HUES64 (cell line): Measurements from ENCODE around the gene ACP4.
"Not testable (repeated sequence)": the region's sequence is repeated elsewhere in the genome, so short reads cannot be mapped to it uniquely, and the experiment has no call there.

Experiments used
- H3K27ac ChIP-seq: 2 replicates; pipeline ENCODE4 v1.7.0; 2013; ENCODE audit warnings: low read depth, low read length, inconsistent platforms
- H3K27me3 ChIP-seq: 2 replicates; pipeline ENCODE4 v1.6.1; 2013; ENCODE audit warnings: mild to moderate bottlenecking, low read length; ENCODE audit not compliant: insufficient read depth
- H3K36me3 ChIP-seq: 2 replicates; pipeline ENCODE4 v1.6.1; 2013; ENCODE audit warnings: mild to moderate bottlenecking, low read length; ENCODE audit not compliant: insufficient read depth
- H3K4me1 ChIP-seq: 2 replicates; pipeline ENCODE4 v1.6.1; 2013; ENCODE audit warnings: mild to moderate bottlenecking, low read length, moderate library complexity; ENCODE audit not compliant: insufficient read depth
- H3K4me3 ChIP-seq: 2 replicates; pipeline ENCODE4 v1.5.1; 2013; ENCODE audit warnings: mild to moderate bottlenecking, low read length, moderate library complexity
- H3K9ac ChIP-seq: 2 replicates; pipeline ENCODE4 v1.6.1; 2013; ENCODE audit warnings: mild to moderate bottlenecking, low read depth, low read length
- H3K9me3 ChIP-seq: 2 replicates; pipeline ENCODE4 v1.6.1; 2013; ENCODE audit warnings: low read depth, low read length; ENCODE audit not compliant: insufficient read depth
- WGBS: fragments of 150-250, 120-280 bp; methylation state at CpG from one replicate; pipeline ENCODE4 v1.1.7; 2013; ENCODE audit warnings: missing lambda C conversion rate; 5-methylcytosine and 5-hydroxymethylcytosine counted together

Gene ACP4

GRCh38 chr19:50776131-50776530 lies 14.1 kb upstream of the ACP4 start:
- WGBS, result 85% methylated on average over 5 of the region's 5 CpGs
- H3K27ac ChIP-seq, result no peak overlapping the region
- H3K27me3 ChIP-seq, result peaks cover 46% of the 10 kb centered on the region
- no peaks in the 10 kb centered on the region for H3K36me3 ChIP-seq
- no peaks in the 10 kb centered on the region; the same call in 1 of the 2 replicates for H3K4me1 ChIP-seq
- H3K9ac ChIP-seq, result no peak overlapping the region
- H3K4me3 ChIP-seq, result no peak overlapping the region
- H3K9me3 ChIP-seq, result peaks cover 9% of the 10 kb centered on the region

GRCh38 chr19:50777261-50777660 lies 13.0 kb upstream of the ACP4 start:
- no peak overlapping the region for H3K4me3 ChIP-seq
- H3K27me3 ChIP-seq, result peaks cover 46% of the 10 kb centered on the region
- H3K36me3 ChIP-seq, result no peaks in the 10 kb centered on the region
- H3K27ac ChIP-seq, result no peak overlapping the region
- H3K9me3 ChIP-seq, result peaks cover 9% of the 10 kb centered on the region
- no peaks in the 10 kb centered on the region; the same call in 1 of the 2 replicates for H3K4me1 ChIP-seq
- 54% methylated on average over 4 of the region's 4 CpGs for WGBS
- H3K9ac ChIP-seq, result no peak overlapping the region

DNA sequence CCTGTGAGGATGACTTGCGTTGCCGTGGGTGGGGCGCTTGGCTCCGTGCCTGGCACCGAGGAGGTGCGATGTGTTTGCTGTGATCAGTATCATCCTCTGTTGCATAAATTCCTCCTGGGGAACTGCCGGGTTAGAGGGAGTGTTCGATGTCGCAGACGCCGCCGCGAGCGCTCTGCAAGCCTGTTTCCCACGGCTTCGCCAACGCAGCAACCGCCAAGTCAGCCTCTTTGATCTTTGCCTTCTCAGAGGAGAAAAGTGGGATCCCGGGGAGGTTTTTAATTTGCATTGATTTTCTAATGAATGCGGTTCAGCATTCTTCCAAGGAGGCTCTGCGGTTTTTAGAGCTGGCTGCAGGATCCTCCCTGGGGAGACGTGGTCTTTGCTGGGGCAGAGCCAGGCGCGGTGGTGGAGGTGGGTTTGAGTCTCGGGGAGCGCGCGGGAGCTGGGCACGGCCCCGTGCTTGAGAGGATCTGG lies 12.3 kb upstream of the ACP4 start:
- Histone ChIP-seq H3K4me3 (peak overlapping the region; percentile 19), H3K4me1 (no peaks in the 10 kb centered on the region; the same call in 1 of the 2 replicates), H3K9ac (no peak overlapping the region), H3K27ac (no peak overlapping the region), H3K9me3 (peaks cover 4% of the 10 kb centered on the region; the same call in 1 of the 2 replicates), H3K27me3 (peaks cover 46% of the 10 kb centered on the region), H3K36me3 (no peaks in the 10 kb centered on the region)
- WGBS, result 44% methylated on average over 30 of the region's 30 CpGs

DNA sequence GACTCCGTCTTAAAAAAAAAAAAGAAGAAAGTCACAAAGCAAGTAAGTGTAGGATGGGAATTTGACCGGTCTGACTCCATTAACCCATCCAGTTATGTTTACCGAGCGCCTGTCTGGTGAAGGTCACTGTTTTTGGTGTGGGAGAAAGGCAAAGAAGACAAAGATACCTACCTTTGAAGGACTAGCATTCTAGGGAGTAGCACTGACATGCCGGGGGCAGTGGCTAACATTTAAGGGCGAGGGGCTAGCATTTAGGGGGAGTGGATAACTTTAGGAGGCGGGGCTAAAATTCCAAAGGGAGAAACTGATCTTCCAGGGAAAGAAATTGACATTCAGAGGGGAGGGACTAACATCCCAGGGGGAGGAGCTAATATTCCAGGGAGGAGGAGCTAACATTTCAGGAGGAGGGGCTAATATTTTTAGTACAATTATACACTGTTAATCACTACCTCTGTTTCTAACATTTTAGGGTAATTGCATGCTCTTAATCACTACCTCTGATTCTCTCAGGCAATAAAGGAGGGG lies 11.2 kb upstream of the ACP4 start:
- 63% methylated on average over 7 of the region's 7 CpGs for WGBS
- Histone ChIP-seq H3K9ac (no peak overlapping the region), H3K27ac (no peak overlapping the region), H3K4me1 (no peaks in the 10 kb centered on the region; the same call in 1 of the 2 replicates), H3K27me3 (peaks cover 46% of the 10 kb centered on the region), H3K4me3 (no peak overlapping the region), H3K9me3 (0 out of 2 replicates have a peak, but pooled peaks cover 4% of the 10 kb centered on the region), H3K36me3 (no peaks in the 10 kb centered on the region)

DNA sequence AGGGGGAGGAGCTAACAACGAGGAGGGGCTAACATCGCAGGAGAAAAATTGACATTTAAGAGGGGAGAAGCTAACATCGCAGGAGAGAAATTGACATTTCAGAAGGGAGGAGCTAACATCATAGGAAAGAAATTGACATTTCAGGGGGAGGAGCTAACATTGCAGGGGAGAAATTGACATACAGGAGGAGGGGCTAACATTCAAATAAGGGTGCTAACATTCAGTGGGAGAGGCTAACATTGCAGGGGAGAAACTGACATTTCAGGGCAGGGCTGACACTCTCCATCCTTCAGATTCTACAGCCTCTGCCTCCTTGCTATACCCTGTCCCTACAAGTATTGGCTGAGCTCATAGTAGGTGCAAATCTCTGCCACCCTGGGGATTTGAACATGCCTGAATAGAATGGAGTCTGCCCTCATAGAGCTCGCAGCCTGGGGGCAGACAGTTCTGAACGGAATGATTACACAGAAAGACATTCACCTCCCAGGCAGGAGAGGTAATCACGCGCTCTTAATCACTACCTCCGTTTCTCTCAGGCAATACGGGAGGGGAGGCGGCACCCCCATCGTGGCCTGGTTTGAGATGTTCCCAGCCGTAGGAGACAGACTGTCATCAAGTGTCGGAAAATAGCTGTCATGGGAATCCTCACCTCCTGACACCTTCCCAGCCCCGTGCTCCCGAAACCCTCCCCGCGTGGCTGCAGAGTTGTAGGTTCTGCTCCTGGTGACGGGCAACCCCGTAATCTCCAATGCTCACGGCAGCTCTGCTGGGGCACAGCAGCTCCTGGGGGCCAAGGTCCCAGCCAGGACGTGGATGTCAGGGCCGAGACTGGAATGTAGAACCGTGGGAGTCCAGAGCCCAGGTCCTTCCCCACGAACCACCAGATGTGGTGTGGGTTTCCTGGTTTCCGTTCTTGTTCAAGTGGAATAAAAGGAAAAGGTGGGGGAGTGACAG lies 10.4 kb upstream of the ACP4 start:
- no peaks in the 10 kb centered on the region; the same call in 1 of the 2 replicates for H3K4me1 ChIP-seq
- no peaks in the 10 kb centered on the region for H3K36me3 ChIP-seq
- H3K9me3 ChIP-seq, result 0 out of 2 replicates have a peak, but pooled peaks cover 3% of the 10 kb centered on the region
- no peak overlapping the region for H3K27ac ChIP-seq
- no peak overlapping the region for H3K4me3 ChIP-seq
- no peak overlapping the region for H3K9ac ChIP-seq
- WGBS, result 72% methylated on average over 25 of the region's 25 CpGs
- peaks cover 46% of the 10 kb centered on the region for H3K27me3 ChIP-seq

GRCh38 chr19:50780753-50781435 lies 9.3 kb upstream of the ACP4 start:
- no peak overlapping the region for H3K27ac ChIP-seq
- no peaks in the 10 kb centered on the region; the same call in 1 of the 2 replicates for H3K4me1 ChIP-seq
- WGBS, result 79% methylated on average over 16 of the region's 16 CpGs
- no peak overlapping the region for H3K4me3 ChIP-seq
- no peak overlapping the region for H3K9ac ChIP-seq
- H3K36me3 ChIP-seq, result no peaks in the 10 kb centered on the region
- no peaks in the 10 kb centered on the region for H3K9me3 ChIP-seq
- H3K27me3 ChIP-seq, result peaks cover 43% of the 10 kb centered on the region

GRCh38 chr19:50783848-50784152 lies 6.4 kb upstream of the ACP4 start:
- H3K36me3 ChIP-seq, H3K27ac ChIP-seq, H3K9ac ChIP-seq, H3K9me3 ChIP-seq, H3K4me3 ChIP-seq, H3K4me1 ChIP-seq: not testable (repeated sequence)
- H3K27me3 ChIP-seq, result peaks cover 16% of the 10 kb centered on the region
- WGBS, result 54% methylated on average over 8 of the region's 8 CpGs

DNA sequence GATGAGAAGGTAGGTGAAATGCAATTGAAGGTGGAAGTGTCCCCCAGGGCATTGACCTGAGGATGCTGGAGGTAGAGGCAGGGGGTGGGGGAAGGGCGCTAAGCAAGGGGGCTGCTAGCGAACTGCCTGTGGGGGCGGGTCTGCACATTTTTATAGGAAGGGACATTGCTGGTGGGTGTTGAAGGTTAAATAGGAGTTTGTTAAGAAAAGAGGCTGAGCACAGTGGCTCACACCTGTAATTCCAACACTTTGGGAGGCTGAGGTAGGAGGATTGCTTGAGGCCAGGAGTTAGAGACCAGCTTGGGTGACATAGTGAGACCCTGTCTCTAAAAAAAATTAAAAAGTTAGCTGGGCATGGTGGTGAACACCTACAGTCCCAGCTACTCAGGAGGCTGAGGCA lies 5.5 kb upstream of the ACP4 start:
- WGBS, result 93% methylated on average over 3 of the region's 3 CpGs
- Histone ChIP-seq H3K9me3 (no peaks in the 10 kb centered on the region), H3K27ac (no peak overlapping the region)

DNA sequence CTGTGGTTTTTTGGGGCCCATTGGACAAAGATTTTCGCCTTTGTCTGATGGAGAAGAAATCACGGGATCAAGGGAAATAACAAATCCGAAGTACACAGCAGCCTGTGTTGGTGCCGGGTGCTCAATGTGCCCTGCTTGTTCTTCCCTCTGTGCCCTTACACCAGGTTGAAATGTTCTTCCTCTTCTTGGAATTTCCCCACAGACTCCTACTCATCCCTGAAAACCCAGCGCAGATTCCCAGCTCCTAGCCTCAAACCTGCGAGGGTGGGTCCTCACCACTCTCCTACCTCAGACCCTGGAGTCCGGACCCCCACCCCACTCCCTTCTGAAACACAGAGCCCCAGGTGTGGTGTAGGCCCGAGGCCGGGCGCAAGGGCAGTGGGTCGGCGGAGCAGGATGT lies 4.9 kb upstream of the ACP4 start:
- WGBS, result 92% methylated on average over 12 of the region's 12 CpGs
- Histone ChIP-seq H3K9ac (no peak overlapping the region), H3K27ac (no peak overlapping the region)

More for the DNA sequence above, 5.5 kb upstream of the ACP4 start:
- Histone ChIP-seq H3K27me3 (peaks cover 7% of the 10 kb centered on the region), H3K4me3 (no peak overlapping the region), H3K4me1 (no peaks in the 10 kb centered on the region), H3K9ac (no peak overlapping the region), H3K36me3 (no peaks in the 10 kb centered on the region)

DNA sequence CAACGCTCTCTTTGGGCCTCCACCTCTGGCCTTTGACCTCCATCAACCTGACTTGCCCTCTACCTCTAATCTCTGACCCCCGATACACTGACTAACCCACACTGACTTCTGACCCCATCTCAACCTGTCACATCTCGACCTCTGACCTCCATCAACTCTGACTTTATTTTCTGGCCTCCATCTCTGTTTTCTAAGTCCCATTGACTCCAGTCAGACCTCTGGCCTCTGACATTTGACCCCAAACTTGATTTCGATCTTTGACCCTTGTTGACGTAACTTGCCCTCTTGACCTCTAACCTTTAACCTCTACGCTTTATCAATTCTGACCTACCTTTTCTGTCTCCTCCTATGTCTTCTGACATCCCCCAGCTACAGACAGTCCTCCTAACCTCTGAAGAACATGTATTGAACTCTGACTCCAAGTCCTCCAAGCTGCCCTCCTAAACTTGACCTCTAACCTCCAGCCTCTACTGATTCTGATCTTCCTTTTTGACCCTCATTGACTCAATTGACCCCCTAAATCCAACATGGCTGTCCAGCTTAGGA lies 780 bp downstream of the ACP4 start:
- Histone ChIP-seq H3K9ac (no peak overlapping the region), H3K36me3 (peaks cover 10% of the 10 kb centered on the region; the same call in 1 of the 2 replicates), H3K27ac (no peak overlapping the region), H3K4me3 (no peak overlapping the region), H3K4me1 (no peaks in the 10 kb centered on the region), H3K9me3 (no peaks in the 10 kb centered on the region), H3K27me3 (no peaks in the 10 kb centered on the region)
- 91% methylated on average over 6 of the region's 6 CpGs for WGBS

More for the DNA sequence above, 4.9 kb upstream of the ACP4 start:
- no peaks in the 10 kb centered on the region for H3K4me1 ChIP-seq
- no peak overlapping the region for H3K4me3 ChIP-seq
- peaks cover 1% of the 10 kb centered on the region for H3K27me3 ChIP-seq
- H3K9me3 ChIP-seq, result no peaks in the 10 kb centered on the region
- no peaks in the 10 kb centered on the region for H3K36me3 ChIP-seq
